ENCODE data around the gene KRT28. TPM values are rescaled to one million over a fixed set of nuclear protein-coding genes. Genes with fewer than 3 reads are reported as not detected.

KRT28 gene
- total and polyA plus RNA-seq, 2 of the 8 experiments (the other 6 are each of a cell fraction or from before 2014, with no cell fraction given): not detected

GRCh38 chr17:40803617-40804082, 3.9 kb upstream of the KRT28 start:
- POLR2A ChIA-PET (ENCODE audit: partially characterized antibody): no interaction called here
- no peak overlapping the region for H3K18ac ChIP-seq (ENCODE audit: extremely low read depth, low read length)
- TF ChIP-seq GTF2F1 (IDR thresholded peaks at IDR 0.05; ENCODE audit: borderline replicate concordance, low read depth, low read length): no peak
- no peak for TF ChIP-seq E2F6 (IDR thresholded peaks at IDR 0.05)
- no peak for TF ChIP-seq RFX5 (IDR thresholded peaks at IDR 0.05; ENCODE audit: borderline replicate concordance, low read depth, low read length)
- TF ChIP-seq CTCF (IDR thresholded peaks at IDR 0.05; ENCODE audit: control extremely low read depth in 1 of 3, insufficient read depth in 1 of 3, low read depth in 1 of 3, low read length in 3 of 3): peak; percentile 87 to 88 (median 87)
- 0 out of 2 replicates have a peak, but pooled peaks have one; percentile 22 for TF ChIP-seq TEAD4 (IDR thresholded peaks at IDR 0.05; ENCODE audit: low read depth, low read length)
- TF ChIP-seq KDM4A (IDR thresholded peaks at IDR 0.05; ENCODE audit: low read depth, low read length, severe bottlenecking): no peak
- TF ChIP-seq JUND (IDR thresholded peaks at IDR 0.05; ENCODE audit: low read length): no peak
- TF ChIP-seq ATF2 (IDR thresholded peaks at IDR 0.05; ENCODE audit: low read length): no peak

More at GRCh38 chr17:40803617-40804082, 3.9 kb upstream of the KRT28 start:
- H2BK120ac ChIP-seq (replicated peaks; ENCODE audit: low read depth, low read length): no peak overlapping the region
- no peak overlapping the region for H3K14ac ChIP-seq (ENCODE audit: insufficient read length)
- 23% methylated on average over 13 of the region's 13 CpGs; no CpG with 5 or more reads in 1 of the 2 experiments for WGBS, 2 experiments (ENCODE audit: extremely low coverage in 1 of 2, insufficient coverage in 1 of 2, insufficient read length in 1 of 2, insufficient replicate concordance in 2 of 2, low coverage in 1 of 2, low lambda C conversion rate in 2 of 2, missing lambda C conversion rate in 1 of 2)
- H4K20me1 ChIP-seq (replicated peaks in 1 of 2; ENCODE audit: control insufficient read depth in 1 of 2, insufficient read depth in 2 of 2, low read length in 2 of 2): no peaks in the 10 kb centered on the region
- H3K27me3 ChIP-seq (replicated peaks in 1 of 4; ENCODE audit: control insufficient read depth in 3 of 4, extremely low read depth in 1 of 4, insufficient read depth in 3 of 4, low read length in 3 of 4): 0 out of 7 replicates have a peak, but pooled peaks cover 0 to 3% (median 0%) of the 10 kb centered on the region in 4 experiments
- H2BK5ac ChIP-seq (ENCODE audit: low read depth, low read length): no peak overlapping the region
- no peak overlapping the region for H3K56ac ChIP-seq (replicated peaks; ENCODE audit: insufficient read length, low read depth, low read length)
- H3K4me1 ChIP-seq (replicated peaks in 1 of 4; ENCODE audit: control insufficient read depth in 3 of 4, insufficient read depth in 4 of 4, low read length in 3 of 4): no peaks in the 10 kb centered on the region
- H4K91ac ChIP-seq (replicated peaks; ENCODE audit: insufficient read length, low read length): no peak overlapping the region
- H2AFZ ChIP-seq (ENCODE audit: low read length): no peak overlapping the region; the same call in 1 of the 2 replicates
- H3K4me2 ChIP-seq (ENCODE audit: insufficient read depth in 1 of 2, low read depth in 2 of 2, low read length in 2 of 2): no peak overlapping the region
- no peak overlapping the region for H2BK15ac ChIP-seq (ENCODE audit: low read length)
- no peaks in the 10 kb centered on the region for H3K23me2 ChIP-seq (ENCODE audit: low read depth, low read length)
- H3K4ac ChIP-seq (replicated peaks; ENCODE audit: insufficient read length, low read depth, low read length): no peak overlapping the region
- no peak overlapping the region for H3K23ac ChIP-seq (ENCODE audit: insufficient read length)
- H2AK5ac ChIP-seq (ENCODE audit: low read depth, low read length): no peak overlapping the region
- no peak overlapping the region for H3K27ac ChIP-seq (ENCODE audit: low read depth, low read length)
- H4K8ac ChIP-seq (ENCODE audit: extremely low read depth, insufficient read depth, low read length): no peak overlapping the region
- no peak overlapping the region for H3K4me3 ChIP-seq (ENCODE audit: extremely low read depth in 1 of 4, insufficient read depth in 2 of 4, low read depth in 3 of 4, low read length in 4 of 4)
- no peak overlapping the region for H2BK12ac ChIP-seq (ENCODE audit: low read depth, low read length)
- no peaks in the 10 kb centered on the region for H3K79me2 ChIP-seq (ENCODE audit: control insufficient read depth in 1 of 2, insufficient read depth in 2 of 2, low read length in 2 of 2)
- DNase-seq (ENCODE audit: low read depth in 1 of 2, low spot score in 2 of 2) (peak in 1 of 2 experiments; percentile 90), FAIRE-seq (peak; percentile 78)
- H3K36me3 ChIP-seq (ENCODE audit: control insufficient read depth in 2 of 4, insufficient read depth in 4 of 4, low read length in 3 of 4): no peaks in the 10 kb centered on the region
- no peaks in the 10 kb centered on the region for H3K9me3 ChIP-seq (ENCODE audit: insufficient read depth in 2 of 2, low read depth in 1 of 2, low read length in 1 of 2)
- CTCF ChIA-PET (ENCODE audit: partially characterized antibody): interaction anchor here (0.6 to 1.7 kb wide), 8 partner anchors 9 to 1109 kb away, joined by 3 to 6 read pairs (median 4); no protein-coding TSS in a partner anchor
- no peak overlapping the region for H2BK20ac ChIP-seq (ENCODE audit: low read length)
- H4K5ac ChIP-seq (ENCODE audit: insufficient read length, low read depth, low read length): no peak overlapping the region
- no peak overlapping the region for H3K9ac ChIP-seq (replicated peaks in 1 of 4; ENCODE audit: extremely low read depth in 1 of 4, low read depth in 3 of 4, low read length in 3 of 4)
- H3K79me1 ChIP-seq (ENCODE audit: low read depth, low read length): no peaks in the 10 kb centered on the region
